Colonic mucosa (tissue), 4 donors: ENCODE data around the gene DLGAP1. TPM values are rescaled to one million over a fixed set of nuclear protein-coding genes. Genes with fewer than 3 reads are reported as not detected.

Experiments used
- DNase-seq: peaks from one replicate; pipeline ENCODE4 v3.0.0-alpha.2; 2020
- H3K27ac ChIP-seq: fragments of 200-600 bp; one replicate; pipeline ENCODE4 v1.8.0; 2021
- H3K27me3 ChIP-seq: fragments of 200-600 bp; one replicate; pipeline ENCODE4 v1.8.0; 2021
- H3K36me3 ChIP-seq: fragments of 200-600 bp; one replicate; pipeline ENCODE4 v1.8.0; 2021
- H3K4me1 ChIP-seq: fragments of 200-600 bp; one replicate; pipeline ENCODE4 v1.8.0; 2021; ENCODE audit warnings: mild to moderate bottlenecking
- H3K4me3 ChIP-seq: fragments of 200-600 bp; one replicate; pipeline ENCODE4 v1.8.0; 2021
- H3K9ac ChIP-seq, 2 donors: one replicate each; pipeline ENCODE4 v1.7.0; 2013; ENCODE audit warnings: control low read depth in 2 of 2, low read depth in 2 of 2, low read length in 2 of 2
- H3K9me3 ChIP-seq: fragments of 200-600 bp; one replicate; pipeline ENCODE4 v1.8.0; 2021
- CTCF ChIP-seq: fragments of 200-600 bp; IDR thresholded peaks from one replicate; pipeline ENCODE4 v1.8.0; 2022; ENCODE audit warnings: antibody characterized with exemption, mild to moderate bottlenecking
- intact Hi-C: fragments of 100-400 bp; cut with DNase I; formaldehyde crosslinking; loops from one replicate; pipeline ENCODE4 v1.14.1; 2022
- total RNA-seq, 2 donors: library from RNA; stranded (reverse); fragmentation: NEBNext Ultra II Directional in 1 of 2; extraction: Animal tissue kit (Norgen Biotek cat#: 25700) in 1 of 2; gene quantifications; one replicate each; pipeline ENCODE4 v1.2.1, GENCODE V29; 2021
- donor health status: healthy.
- donor health status: DM: no; HTN: no; CAD: no.
- donor health status: DM: no; HTN: no; CAD: no.

DLGAP1 gene
- total RNA-seq, 2 donors from 2014 or later, result 0.25 to 0.50 TPM

DNA sequence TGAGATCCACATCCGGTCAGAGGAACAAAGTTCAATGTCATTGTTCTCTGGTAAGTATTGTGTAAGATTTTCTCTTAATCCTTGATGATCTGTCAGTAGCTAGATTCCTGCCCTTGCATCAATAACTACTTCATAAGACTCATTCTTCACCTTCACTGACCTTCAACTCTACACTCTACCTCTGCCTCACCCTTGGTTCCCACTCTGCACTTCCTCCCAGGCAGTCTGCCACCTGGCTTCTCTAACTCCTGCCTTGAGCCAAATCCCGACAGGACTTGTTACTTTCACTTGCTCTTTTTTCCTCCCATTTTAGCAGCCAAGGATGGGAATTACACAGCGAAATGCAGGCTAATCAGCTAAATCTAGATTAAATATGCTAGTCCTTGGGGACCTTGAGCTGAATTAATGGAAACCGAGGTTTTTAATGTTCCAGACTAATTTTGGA is 190.7 kb downstream of the DLGAP1 start:
- intact Hi-C loops, result no loop called here

DNA sequence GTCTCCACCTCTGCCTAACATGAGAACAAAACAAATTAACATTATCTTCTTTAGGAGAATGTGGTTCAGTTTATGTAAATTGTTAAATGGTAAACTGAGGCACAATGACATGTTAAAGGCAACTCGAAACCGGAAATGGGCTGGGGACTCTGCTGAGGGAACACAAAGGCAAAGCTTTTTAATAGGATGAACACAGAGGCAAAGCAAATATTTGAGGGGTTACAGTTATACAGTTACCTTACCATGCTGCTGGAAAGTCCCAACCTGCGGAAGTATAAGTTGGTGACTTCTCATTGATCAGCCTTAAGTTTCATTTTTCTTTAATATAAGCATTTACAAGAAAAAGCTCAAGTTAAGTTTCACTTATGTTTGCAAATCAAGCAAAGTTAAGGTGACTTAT is 195.0 kb downstream of the DLGAP1 start:
- no peaks in the 10 kb centered on the region for H3K4me1 ChIP-seq
- H3K9me3 ChIP-seq, result no peaks in the 10 kb centered on the region
- DNase-seq, result no peak
- no peak overlapping the region for H3K9ac ChIP-seq
- H3K36me3 ChIP-seq, result no peaks in the 10 kb centered on the region
- TF ChIP-seq CTCF, result no peak
- no peaks in the 10 kb centered on the region for H3K27me3 ChIP-seq
- intact Hi-C loops, result no loop called here
- no peak overlapping the region for H3K4me3 ChIP-seq
- no peak overlapping the region for H3K27ac ChIP-seq

More for the DNA sequence above, 190.7 kb downstream of the DLGAP1 start:
- Histone ChIP-seq H3K27ac (no peak overlapping the region), H3K9me3 (no peaks in the 10 kb centered on the region), H3K4me3 (no peak overlapping the region), H3K4me1 (no peaks in the 10 kb centered on the region), H3K9ac (no peak overlapping the region), H3K27me3 (no peaks in the 10 kb centered on the region), H3K36me3 (no peaks in the 10 kb centered on the region)
- no peak for DNase-seq
- TF ChIP-seq CTCF, result no peak

DNA sequence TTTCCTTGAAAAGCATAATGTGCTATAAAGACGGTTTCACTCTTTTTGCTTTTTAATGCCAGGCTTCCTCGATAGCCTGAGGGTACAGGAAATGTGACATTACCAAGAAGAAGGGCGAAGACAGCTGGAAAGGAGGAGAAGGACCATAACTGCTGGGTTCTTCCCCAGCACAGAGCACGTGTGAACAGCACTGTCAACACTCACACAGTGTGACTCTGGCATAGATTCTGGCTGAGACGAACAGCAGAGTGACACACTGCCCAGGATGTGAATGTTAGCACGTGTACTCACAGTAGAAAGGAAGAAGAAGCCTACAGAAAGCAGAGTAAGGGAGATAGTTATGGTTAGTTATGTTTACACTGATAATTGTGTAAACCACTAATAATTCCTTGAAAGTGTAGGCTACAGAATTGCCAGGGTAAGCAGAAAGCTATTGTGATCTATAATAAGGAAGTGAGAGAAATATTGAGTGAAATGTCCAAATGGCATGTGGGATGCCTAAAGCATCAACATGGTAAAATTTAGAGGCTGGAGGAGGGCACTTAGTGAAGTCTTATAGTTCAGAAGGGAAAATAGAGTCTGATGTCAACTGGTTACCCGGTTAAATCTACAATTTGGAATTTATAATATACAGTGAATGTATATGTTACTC is 198.2 kb downstream of the DLGAP1 start:
- H3K36me3 ChIP-seq, result no peaks in the 10 kb centered on the region

GRCh38 chr18:4254840-4255239 is 200.3 kb downstream of the DLGAP1 start:
- Histone ChIP-seq H3K9me3 (no peaks in the 10 kb centered on the region), H3K9ac (no peak overlapping the region), H3K4me1 (no peaks in the 10 kb centered on the region), H3K27ac (no peak overlapping the region), H3K27me3 (no peaks in the 10 kb centered on the region), H3K4me3 (no peak overlapping the region), H3K36me3 (no peaks in the 10 kb centered on the region)
- no peak for TF ChIP-seq CTCF
- DNase-seq, result no peak
- intact Hi-C loops, result no loop called here

More for the DNA sequence above, 198.2 kb downstream of the DLGAP1 start:
- Histone ChIP-seq H3K9ac (no peak overlapping the region), H3K27ac (no peak overlapping the region), H3K4me1 (no peaks in the 10 kb centered on the region), H3K4me3 (no peak overlapping the region), H3K27me3 (no peaks in the 10 kb centered on the region), H3K9me3 (no peaks in the 10 kb centered on the region)
- TF ChIP-seq CTCF, result no peak
- intact Hi-C loops, result no loop called here
- no peak for DNase-seq

DNA sequence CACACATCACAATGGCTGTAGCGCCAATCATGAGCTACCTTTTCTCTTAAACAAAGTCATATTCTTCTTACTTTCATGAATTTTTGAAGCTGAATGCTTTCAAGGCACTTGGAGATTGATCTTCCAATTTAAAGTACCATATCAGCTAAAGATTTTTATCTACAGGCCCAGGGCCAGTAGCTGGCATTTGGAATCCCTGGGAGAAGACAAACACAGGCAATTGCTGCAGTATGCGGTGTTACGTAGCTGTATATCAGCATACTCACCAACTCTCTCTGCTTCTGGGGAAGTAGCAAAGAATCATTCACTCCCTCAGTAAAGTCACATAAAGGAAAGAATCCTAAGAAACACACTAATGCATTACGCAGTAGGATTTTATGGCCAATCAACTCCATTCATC is 202.3 kb downstream of the DLGAP1 start:
- Histone ChIP-seq H3K4me3 (no peak overlapping the region), H3K27me3 (no peaks in the 10 kb centered on the region), H3K9ac (no peak overlapping the region), H3K9me3 (no peaks in the 10 kb centered on the region), H3K27ac (no peak overlapping the region), H3K4me1 (no peaks in the 10 kb centered on the region), H3K36me3 (no peaks in the 10 kb centered on the region)
- DNase-seq, result no peak
- intact Hi-C loops, result no loop called here
- no peak for TF ChIP-seq CTCF
